HG02884 (cell line): ENCODE data around the gene CNPY1.

Experiments used
- ATAC-seq: cut with Tn5 transposase; IDR thresholded peaks from one replicate; pipeline ENCODE4 v1.9.1; 2021; ENCODE audit warnings: mild to moderate bottlenecking, moderate library complexity; ENCODE audit not compliant: unreplicated experiment

Gene CNPY1

DNA sequence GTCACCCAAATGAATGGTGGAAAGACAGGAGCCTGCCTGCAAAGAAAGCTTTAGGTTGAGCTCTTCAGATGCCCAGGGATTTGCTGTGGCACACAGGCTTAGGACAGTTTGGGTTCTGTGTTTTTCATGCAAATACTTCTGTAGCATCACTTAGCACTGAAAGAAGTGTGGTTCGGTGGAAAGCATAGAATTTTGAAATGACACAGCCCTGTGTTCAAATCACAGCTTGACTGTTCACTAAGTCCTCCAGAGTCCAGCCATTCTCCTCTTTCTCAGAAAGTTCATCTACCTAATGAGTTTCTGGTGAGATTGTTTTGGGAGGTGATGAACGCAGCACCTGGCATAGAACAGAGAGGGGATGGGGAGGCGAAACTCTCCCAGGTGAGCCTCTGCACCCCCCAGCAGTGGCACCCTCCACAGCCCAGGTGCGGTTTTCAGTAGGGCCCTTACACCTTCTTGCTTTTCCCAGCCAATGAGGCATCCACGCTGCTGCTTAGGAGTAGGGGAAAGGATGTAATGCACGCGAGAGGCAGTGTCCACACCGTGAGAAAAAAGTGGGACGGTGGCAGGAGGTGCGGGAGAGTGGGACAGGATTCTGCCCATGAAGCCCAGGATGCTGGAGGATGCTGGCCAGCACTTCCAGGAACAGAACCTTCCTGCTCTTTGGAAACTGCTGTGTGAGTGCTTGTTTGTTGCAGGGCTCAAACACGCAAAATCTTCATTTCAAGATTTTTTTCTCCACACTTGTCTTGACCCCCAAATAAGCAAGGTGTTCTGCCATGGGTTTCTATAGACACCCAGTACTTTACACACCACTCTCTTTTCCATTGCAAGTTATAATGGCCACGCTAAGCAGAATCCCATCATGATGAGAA, 76.8 kb downstream of the CNPY1 start:
- ATAC-seq = no peak

GRCh38 chr7:155468785-155469148, 77.6 kb downstream of the CNPY1 start:
- no peak for ATAC-seq

GRCh38 chr7:155467846-155468784, 78.2 kb downstream of the CNPY1 start:
- no peak for ATAC-seq

DNA sequence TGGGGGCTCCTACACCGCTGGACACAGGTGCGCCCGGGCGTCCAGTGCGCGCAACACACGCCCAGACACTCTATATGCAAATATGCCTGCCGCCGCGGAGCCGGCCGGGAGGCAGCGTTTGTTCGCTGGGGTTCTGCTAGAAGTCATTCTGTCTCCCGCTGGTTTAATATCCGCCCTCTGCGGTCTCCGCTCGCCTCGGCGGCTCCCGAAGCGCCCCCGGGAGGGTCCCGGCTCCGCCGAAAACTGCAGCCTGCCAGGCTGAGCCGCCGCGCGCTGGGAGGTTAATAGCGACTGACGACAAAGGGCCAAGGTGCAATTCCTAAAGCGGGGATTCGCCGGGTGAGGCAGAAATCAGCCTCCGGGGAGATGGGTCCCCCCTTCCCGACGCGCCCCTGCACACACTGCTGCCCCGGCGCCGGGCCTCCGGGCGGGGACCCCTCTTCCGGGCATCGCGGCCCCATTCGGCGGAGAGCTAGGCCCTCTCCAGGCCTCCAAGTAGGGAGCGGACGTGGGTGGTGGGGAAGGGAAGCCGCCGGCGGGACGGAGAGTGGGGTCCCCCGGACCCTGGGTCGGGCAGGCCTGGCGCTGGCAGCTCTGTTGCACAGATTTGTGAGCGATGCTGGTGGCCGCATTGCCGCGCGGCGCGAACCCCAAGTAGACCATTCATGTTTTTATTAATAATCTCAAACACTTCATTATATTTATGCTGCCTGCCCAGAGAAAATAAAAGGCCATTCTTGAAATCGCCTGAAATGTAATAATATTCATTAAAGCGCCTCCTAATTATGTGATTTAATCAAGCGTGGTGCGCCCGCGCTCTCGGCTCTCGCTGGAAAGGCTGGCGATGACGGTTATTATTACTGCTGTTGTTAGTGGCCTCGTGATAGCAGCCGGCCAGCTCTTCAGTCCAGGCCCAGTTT, 79.3 kb downstream of the CNPY1 start:
- no peak for ATAC-seq

DNA sequence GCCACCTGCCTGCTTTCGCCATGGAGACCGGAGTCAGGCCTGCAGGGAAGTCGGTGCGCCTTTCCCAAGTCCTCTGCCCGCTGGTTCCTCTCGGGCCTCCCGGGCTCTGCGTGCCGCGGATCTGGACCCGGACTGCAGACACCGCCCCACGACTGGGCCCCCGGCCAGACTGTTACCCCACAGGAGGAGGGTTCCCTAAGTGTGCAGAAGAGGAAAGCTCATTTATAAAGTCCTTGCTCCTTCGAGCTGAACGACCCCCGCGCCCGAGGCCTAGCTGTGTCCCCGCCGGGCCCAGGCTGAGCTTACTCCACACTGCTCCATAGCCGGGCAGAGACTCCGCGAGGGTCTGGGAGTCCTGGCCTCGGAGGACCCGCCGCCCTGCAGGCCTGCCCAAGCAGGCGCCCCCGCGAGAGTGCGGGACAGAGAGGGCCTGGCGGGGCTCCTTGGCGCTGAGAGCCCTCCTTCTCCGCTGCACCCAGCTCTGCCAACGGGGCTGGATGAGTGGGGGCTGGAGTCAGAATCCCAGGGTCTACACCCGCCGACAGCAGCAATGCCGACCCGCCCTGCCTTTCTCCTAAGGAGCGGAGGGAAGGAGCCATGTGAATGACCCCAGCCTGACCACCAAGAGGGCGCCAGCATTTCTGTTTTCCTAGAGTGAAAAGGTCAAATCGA, 80.1 kb downstream of the CNPY1 start:
- no peak for ATAC-seq

DNA sequence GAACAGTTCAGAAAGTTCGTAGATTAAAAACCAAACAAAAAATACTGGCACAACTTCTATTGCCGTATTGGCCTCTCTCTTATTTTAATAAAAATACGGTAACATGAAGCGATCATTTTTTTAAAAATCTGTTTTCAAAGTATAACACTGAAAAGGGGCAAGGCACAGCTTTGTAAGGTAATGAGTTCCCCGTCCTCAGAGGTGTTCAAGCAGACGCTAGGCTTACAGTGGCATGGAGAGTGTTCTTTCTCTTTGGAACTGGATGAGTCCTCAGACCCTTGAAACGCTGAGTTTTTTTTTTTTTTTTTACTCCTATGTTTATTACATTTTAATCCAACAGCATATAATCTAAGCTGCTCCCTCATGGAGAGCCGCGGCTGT, 80.6 kb downstream of the CNPY1 start:
- no peak for ATAC-seq

DNA sequence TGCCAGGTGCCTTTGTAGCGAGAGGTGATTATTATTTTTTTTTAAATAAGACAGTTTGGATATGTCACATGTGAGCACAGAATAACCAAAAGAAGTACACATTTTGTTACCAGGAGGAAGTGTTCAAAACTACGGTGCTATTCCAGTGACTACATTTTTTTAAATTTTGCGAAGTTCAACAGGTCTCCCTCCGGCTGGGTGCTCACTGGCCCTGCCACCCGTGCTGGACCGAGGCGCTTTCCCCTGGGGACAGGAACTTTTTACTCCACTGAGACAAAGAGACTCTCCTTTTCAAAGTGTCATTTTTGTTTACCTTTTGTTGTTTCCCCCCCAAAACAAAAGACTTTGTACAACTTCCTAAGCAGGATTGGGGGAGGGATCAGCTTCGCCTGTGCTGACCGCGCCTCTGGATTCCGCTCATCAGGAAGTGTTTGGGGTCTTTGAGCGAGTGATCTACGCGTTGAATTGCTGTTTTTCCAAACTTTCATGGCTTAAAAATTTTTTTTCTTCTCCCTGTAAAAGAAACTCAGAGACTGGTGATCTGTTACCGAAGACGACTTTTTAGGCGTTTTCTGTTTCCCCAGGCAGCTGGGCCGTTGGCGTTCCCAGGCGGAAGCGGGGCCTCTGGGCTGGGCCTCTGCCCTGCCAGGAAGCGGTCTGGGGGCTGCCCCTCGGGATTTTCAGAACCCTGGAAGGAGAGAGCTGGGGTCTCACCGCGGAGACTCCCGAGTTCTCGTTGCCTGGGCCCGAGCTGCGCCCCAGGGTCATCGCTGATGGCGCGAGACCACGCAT, 81.2 kb downstream of the CNPY1 start:
- ATAC-seq = no peak

- no peak for ATAC-seq
These were observed 82.2 kb downstream of the CNPY1 start for GRCh38 chr7:155464183-155464582.

DNA sequence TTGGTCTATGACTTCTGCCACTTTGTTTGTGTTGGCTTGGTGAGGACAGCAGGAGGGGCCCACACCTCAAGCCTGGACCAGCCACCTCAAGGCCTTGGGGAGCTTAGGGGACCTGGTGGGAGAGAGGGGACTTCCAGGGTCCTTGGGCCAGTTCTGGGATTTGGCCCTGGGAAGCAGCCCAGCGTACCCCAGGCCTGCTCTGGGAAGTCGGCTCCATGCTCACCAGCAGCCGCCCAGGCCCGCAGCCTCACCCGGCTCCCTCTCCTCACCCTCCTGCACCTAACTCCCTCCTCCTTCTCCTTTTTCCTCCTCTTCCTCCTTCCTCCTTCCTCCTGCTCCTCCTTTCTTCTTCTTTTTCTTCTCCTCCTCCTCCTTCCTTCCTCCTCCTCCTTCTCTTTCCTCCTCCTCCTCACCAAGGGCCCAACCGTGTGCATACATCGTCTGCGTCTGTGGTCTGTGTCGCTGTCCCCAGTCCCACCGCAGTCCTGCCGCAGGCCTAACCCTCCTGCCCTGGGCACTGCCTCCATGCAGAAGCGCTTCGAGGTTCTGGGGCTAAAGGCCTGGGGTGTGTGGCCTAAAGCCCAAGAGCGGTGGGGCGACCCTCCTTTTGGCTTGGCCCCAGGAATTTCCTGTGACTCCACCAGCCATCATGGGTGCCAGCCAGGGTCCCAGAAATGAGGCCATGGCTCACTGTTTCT, 83.1 kb downstream of the CNPY1 start:
- no peak for ATAC-seq

- ATAC-seq = no peak
These were observed 84.1 kb downstream of the CNPY1 start for GRCh38 chr7:155462163-155462735.

DNA sequence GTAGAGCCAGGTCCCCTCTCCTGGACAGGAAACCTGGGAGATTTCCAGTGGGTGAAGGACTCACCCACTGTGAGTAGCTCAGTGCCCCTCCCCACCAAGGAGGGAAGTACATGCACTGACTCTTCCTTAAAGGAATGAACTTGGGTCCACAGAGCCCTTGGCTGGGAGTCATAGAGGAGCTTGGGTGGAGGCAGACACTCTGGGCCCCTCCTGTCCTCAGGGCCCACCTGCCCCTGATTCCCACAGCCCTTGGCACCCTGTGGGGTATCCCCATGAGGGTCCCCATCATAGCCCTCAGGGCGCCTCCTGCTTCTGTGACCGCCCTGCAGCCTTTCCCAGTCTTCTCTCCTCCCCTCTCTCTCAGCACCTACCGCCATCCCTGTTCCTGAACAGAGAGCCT, 84.7 kb downstream of the CNPY1 start:
- ATAC-seq = no peak

DNA sequence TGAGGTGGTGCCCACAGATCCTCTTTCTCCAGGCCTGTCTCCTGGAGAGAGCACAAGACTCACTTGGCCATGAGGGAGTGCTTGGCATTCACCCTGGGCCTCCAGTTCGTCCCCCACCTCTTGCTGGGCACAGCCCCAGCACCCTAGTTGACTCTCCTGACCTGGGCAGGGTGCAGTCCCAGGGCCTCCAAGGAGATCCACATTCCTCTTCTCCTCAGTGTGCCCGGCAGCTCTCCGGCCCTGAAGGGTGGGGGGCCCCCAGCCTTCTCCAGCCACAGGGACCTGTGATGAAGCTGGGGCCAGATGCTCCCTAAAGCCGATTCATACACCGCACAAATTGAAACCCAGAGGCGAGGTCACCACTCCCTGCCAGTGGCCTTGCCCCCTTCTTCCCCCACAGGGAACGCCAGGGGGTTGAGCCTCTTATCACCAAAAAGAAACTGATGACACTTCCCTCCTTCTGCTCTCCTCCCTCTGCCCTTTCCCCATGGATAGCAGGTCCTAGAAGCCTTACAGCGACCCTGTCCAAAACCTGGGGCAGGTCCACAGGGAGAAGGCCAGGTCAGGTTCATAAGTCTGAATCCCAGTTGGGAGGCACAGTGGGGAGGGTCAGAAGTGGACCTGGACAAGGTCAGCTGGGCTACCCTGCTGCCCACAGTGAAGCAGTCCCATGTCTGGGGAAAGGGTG, 85.3 kb downstream of the CNPY1 start:
- no peak for ATAC-seq

DNA sequence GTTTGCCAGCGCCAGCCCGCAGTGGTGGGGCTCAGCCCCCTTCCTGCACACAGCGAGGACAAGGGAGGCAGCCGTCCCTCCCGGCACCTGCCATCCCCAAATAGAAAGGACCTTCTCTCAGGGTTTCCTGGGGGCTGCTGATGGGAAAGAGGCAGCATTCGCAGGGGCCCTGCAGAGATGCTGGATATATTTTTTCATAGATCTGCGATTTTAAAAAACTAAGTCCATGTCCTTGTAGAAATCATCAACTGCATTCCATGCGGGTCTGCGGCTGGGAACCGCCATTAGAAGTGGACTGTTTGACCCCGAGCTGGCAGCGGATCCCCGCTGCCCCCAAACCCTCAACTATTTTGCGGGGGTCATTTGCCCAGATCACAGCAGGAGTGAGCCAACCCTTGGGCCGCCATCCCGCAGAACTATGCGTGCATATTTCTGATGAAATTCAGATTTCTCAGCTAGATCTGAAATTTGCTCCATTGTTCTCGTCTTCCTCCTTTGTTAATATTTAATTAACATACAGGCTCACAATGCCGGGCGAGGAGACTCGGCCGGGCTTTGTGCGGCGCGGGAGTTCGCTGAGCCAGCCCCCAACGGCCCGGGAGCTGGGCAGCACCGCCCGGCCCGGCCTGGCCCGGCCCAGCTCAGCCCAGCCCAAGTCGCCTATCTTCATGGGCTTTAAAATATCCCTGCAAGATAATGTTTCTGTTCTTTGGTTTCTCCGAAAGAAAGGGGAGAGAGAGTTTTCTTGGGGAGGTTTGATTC, 86.5 kb downstream of the CNPY1 start:
- no peak for ATAC-seq

GRCh38 chr7:155458878-155459699, 87.3 kb downstream of the CNPY1 start:
- ATAC-seq = no peak

DNA sequence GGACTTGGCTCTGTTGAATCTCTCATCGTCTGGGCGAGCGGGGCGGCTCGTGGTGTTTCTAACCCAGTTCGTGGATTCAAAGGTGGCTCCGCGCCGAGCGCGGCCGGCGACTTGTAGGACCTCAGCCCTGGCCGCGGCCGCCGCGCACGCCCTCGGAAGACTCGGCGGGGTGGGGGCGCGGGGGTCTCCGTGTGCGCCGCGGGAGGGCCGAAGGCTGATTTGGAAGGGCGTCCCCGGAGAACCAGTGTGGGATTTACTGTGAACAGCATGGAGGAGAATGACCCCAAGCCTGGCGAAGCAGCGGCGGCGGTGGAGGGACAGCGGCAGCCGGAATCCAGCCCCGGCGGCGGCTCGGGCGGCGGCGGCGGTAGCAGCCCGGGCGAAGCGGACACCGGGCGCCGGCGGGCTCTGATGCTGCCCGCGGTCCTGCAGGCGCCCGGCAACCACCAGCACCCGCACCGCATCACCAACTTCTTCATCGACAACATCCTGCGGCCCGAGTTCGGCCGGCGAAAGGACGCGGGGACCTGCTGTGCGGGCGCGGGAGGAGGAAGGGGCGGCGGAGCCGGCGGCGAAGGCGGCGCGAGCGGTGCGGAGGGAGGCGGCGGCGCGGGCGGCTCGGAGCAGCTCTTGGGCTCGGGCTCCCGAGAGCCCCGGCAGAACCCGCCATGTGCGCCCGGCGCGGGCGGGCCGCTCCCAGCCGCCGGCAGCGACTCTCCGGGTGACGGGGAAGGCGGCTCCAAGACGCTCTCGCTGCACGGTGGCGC, 88.1 kb downstream of the CNPY1 start, which contains the start of gene EN2:
Gene EN2 (plus strand): TSS at position 19 of the 767 bp plus-strand sequence. CDS start 249 bp downstream, at position 268.
- ATAC-seq = no peak
